Upper lobe of left lung (tissue), 6 donors: ENCODE results near the gene CSNK1D. TPM values are rescaled to one million over a fixed set of nuclear protein-coding genes. Genes with fewer than 3 reads are reported as not detected.

Experiments used
- ATAC-seq, 2 donors: fragments of 200-7000 bp; cut with Tn5 transposase; one replicate each; pipeline ENCODE4 v1.9.1; 2022; ENCODE audit warnings: mild to moderate bottlenecking in 2 of 2, moderate library complexity in 2 of 2; ENCODE audit not compliant: low FRiP score in 2 of 2
- DNase-seq, 2 donors: peaks; one replicate each; pipeline ENCODE4 v3.0.0-alpha.2; 2019 to 2020
- H3K27ac ChIP-seq, 4 donors: fragments of 200-600 bp; sonication (generic); one replicate each; pipeline ENCODE4 v1.5.1; 2016 to 2019
- H3K27me3 ChIP-seq, 4 donors: fragments of 200-600 bp; sonication (generic); one replicate each; pipeline ENCODE4 v1.5.1; 2017 to 2019
- H3K36me3 ChIP-seq, 4 donors: fragments of 200-600 bp; sonication (generic); one replicate each; pipeline ENCODE4 v1.5.1; 2016 to 2019
- H3K4me1 ChIP-seq, 4 donors: fragments of 200-600 bp; sonication (generic); one replicate each; pipeline ENCODE4 v1.5.1; 2018 to 2019
- H3K4me3 ChIP-seq, 4 donors: fragments of 200-600 bp; sonication (generic); one replicate each; pipeline ENCODE4 v1.5.1; 2017 to 2019; ENCODE audit warnings: mild to moderate bottlenecking in 2 of 4, moderate library complexity in 1 of 4
- H3K9me3 ChIP-seq, 4 donors: fragments of 200-600 bp; sonication (generic); one replicate each; pipeline ENCODE4 v1.5.1; 2018 to 2019
- EP300 ChIP-seq, 4 donors: sonication (generic); formaldehyde crosslinking; IDR thresholded peaks; one replicate each; pipeline ENCODE4 v1.5.1; 2017; ENCODE audit warnings: antibody characterized with exemption in 4 of 4, control low read depth in 2 of 4
- POLR2A ChIP-seq, 4 donors: fragments of 450-650 bp; IDR thresholded peaks; one replicate each; pipeline ENCODE4 v1.5.1; 2016 to 2017; ENCODE audit warnings: antibody characterized with exemption in 4 of 4, mild to moderate bottlenecking in 2 of 4
- POLR2AphosphoS5 ChIP-seq, 2 donors: sonication (generic); formaldehyde crosslinking; IDR thresholded peaks; one replicate each; pipeline ENCODE4 v1.5.1; 2017; ENCODE audit warnings: antibody characterized with exemption in 2 of 2
- WGBS, 2 donors: methylation state at CpG; one replicate each; pipeline ENCODE4 v1.1.5; 2017 to 2018; 5-methylcytosine and 5-hydroxymethylcytosine counted together
- total RNA-seq, 6 donors: library from RNA; depleted of rRNA in 4 of 6; stranded (reverse); fragments of >200 nt in 4 of 6; gene quantifications; one replicate each; pipeline versions ENCODE4 v1.1.0 to v1.2.1, GENCODE V29; 2016 to 2021
- TF ChIP-seq, protein P1 (sequence below), 6 experiments: fragments of 450-650 bp in 4 of 6; fragments of 200-600 bp in 2 of 6; sonication (generic) in 2 of 6; IDR thresholded peaks; one replicate each; pipeline ENCODE4 v1.5.1; 2016 to 2019; ENCODE audit warnings: antibody characterized with exemption in 6 of 6
- donor health status: DM: no; HTN: no; CAD: no; lungs with moderate emphysema.
- donor health status: DM: no; HTN: yes; CAD: no; lungs with severe emphysema.

The CSNK1D gene
- total RNA-seq, 6 donors from 2014 or later: 80.6 to 228 (median 152) TPM

DNA sequence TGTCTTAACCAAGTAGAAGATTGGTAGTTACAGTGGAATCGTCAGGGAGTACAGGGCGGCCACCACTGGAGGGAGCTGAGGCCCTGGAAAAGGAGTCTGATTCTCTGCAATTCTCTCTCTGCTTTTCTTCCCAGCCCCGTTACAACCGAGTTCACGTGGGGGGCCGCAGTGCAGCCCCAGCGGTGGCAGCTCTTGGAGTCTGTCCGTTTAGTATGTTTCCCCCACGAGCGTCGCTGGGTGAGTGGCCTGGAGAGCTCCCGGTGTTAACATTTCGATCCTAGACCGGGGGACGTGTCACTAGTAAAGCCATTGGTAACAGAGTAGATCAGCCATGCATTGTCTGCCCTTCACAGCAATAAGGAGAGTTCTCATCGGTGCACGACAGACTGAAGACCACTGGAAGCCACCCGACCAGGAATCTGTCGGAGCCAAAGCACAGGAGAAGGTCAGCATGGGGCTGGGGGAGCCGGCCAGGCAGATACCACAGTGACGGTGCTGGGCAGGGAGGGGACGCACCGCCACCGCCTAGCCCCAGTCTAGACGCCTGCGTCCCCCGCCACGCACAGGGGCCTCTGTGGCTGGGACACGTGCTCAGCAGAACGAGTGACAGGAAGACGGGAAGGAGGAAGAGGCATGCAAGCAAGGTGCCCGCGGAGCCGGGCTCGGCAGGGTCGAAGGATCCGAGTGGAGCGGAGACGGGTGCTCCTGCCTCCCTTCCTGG, 28.9 kb downstream of the CSNK1D start:
- H3K27ac ChIP-seq: peak overlapping the region in 1 of 4 donors; percentile 8
- H3K36me3 ChIP-seq: peaks cover 49 to 82% (median 68%) of the 10 kb centered on the region in 4 donors
- DNase-seq (peak in 1 of 2 donors; percentile 83), ATAC-seq (no peak)
- TF ChIP-seq, protein P1, sequence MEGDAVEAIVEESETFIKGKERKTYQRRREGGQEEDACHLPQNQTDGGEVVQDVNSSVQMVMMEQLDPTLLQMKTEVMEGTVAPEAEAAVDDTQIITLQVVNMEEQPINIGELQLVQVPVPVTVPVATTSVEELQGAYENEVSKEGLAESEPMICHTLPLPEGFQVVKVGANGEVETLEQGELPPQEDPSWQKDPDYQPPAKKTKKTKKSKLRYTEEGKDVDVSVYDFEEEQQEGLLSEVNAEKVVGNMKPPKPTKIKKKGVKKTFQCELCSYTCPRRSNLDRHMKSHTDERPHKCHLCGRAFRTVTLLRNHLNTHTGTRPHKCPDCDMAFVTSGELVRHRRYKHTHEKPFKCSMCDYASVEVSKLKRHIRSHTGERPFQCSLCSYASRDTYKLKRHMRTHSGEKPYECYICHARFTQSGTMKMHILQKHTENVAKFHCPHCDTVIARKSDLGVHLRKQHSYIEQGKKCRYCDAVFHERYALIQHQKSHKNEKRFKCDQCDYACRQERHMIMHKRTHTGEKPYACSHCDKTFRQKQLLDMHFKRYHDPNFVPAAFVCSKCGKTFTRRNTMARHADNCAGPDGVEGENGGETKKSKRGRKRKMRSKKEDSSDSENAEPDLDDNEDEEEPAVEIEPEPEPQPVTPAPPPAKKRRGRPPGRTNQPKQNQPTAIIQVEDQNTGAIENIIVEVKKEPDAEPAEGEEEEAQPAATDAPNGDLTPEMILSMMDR (IDR thresholded peaks at IDR 0.05): peak in 3 of 6 experiments; percentile 20 to 40 (median 21)
- no peak for TF ChIP-seq POLR2AphosphoS5 (IDR thresholded peaks at IDR 0.05)
- H3K9me3 ChIP-seq: no peaks in the 10 kb centered on the region
- peaks cover 53 to 64% (median 54%) of the 10 kb centered on the region in 4 donors for H3K4me1 ChIP-seq
- no peaks in the 10 kb centered on the region for H3K27me3 ChIP-seq
- no peak overlapping the region for H3K4me3 ChIP-seq
- WGBS, 2 donors: 87 to 90% methylated on average over 35 to 39 of the region's 39 CpGs

DNA sequence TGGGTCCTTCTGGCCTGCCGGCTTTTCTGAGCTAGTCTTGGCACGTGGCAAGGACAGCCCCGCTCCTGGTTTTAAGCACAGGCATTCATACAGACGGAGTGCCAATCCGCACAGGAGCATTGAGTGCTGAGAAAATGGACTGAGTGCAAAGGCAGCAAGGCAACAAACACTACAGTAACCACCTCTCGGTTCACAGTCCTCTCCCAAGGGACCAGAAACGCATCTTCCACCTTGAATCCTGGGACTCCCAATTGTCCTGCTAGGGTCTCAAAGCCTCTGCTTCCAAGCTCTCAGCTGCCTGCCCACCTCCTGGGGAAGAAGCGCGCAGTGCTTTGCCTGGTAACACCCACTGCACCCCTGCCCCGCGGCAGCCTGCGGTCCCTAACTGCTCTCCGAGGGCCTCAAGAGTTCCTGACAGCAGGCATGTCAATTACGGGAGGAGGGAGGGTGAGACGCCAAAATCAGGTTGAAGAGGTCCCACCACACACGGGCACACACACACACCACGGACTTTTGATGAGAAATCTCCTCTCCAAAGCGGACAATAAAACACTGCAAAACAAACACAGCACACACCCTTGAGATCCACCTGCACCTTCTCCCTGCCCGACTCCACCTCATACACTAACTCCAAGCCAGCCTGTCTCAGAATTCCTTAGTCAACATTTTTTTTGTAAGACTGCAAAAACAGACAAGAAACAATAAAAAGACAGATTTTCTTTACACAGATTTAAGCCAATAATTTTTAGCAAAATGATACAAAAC, 29.7 kb downstream of the CSNK1D start:
- 85 to 87% methylated on average over 19 of the region's 19 CpGs for WGBS, 2 donors
- H3K27ac ChIP-seq: peak overlapping the region; percentile 71 to 87 (median 82)
- H3K9me3 ChIP-seq: no peaks in the 10 kb centered on the region
- no peaks in the 10 kb centered on the region for H3K27me3 ChIP-seq
- ATAC-seq (no peak), DNase-seq (peak in 1 of 2 donors; percentile 60)
- TF ChIP-seq POLR2AphosphoS5 (IDR thresholded peaks at IDR 0.05): no peak
- no peak for TF ChIP-seq EP300 (IDR thresholded peaks at IDR 0.05)
- no peak for TF ChIP-seq POLR2A (IDR thresholded peaks at IDR 0.05)
- TF ChIP-seq, protein P1 (IDR thresholded peaks at IDR 0.05): no peak
- H3K4me3 ChIP-seq: no peak overlapping the region
- H3K36me3 ChIP-seq: peaks cover 42 to 82% (median 66%) of the 10 kb centered on the region in 4 donors
- H3K4me1 ChIP-seq: peaks cover 60 to 71% (median 61%) of the 10 kb centered on the region in 4 donors

DNA sequence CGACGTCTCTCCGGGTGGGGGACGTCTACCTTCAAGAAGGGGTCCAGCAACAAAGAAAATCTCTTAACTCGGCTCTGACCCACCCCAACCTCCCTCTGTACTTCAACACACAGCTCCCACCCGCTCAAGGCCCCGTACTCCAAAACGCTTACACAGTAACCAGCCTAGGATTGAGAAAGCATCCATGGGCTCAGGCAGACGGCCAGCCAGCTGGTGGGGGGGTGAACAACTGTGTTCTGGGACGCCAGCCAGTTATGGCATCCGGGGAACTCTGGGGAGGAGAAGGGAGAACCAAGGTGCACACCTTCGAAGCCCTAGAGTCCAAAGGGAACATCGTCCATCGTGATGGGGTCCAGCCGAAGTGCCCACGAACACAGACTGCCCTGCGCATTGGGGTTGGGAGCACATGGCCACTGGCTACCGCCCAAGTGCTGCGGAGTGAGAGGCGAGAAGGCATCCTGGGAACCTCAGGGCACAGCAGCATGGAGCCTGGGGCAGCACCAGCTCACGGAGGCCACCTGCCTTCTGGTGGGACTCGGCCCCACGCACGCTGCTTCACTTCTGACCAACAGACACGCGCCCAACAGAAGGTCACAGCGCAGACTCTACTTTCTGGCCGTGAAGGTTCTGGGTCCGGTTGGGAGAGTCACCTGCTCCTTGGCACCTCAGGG, 30.4 kb downstream of the CSNK1D start:
- Histone ChIP-seq H3K4me3 (no peak overlapping the region), H3K9me3 (no peaks in the 10 kb centered on the region), H3K27me3 (no peaks in the 10 kb centered on the region), H3K36me3 (peaks cover 34 to 78% (median 59%) of the 10 kb centered on the region in 4 donors), H3K27ac (peak overlapping the region; percentile 71 to 87 (median 82)), H3K4me1 (peaks cover 67 to 78% (median 68%) of the 10 kb centered on the region in 4 donors)
- TF ChIP-seq POLR2AphosphoS5 (IDR thresholded peaks at IDR 0.05) (peak; percentile 47 to 56), EP300 (IDR thresholded peaks at IDR 0.05) (no peak), POLR2A (IDR thresholded peaks at IDR 0.05) (peak in 2 of 4 donors; percentile 4 to 5)
- TF ChIP-seq, protein P1 (IDR thresholded peaks at IDR 0.05): no peak
- WGBS, 2 donors: 61 to 64% methylated on average over 22 to 27 of the region's 29 CpGs
- DNase-seq (peak; percentile 82 to 86), ATAC-seq (peak; percentile 7 to 54)

DNA sequence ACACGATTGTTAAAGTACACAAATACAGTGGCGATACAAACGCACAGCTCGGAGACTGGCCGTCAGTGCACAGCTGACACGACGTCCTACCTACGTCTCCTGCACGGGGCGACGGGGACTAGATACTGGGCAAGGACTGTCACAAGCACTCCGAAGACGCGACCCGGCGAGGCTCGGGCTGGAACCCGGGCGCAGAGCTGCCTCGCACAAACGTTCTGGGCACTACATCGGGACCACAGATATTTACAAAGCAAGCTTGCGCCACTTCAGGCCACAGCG, 30.9 kb downstream of the CSNK1D start:
- TF ChIP-seq EP300 (IDR thresholded peaks at IDR 0.05) (no peak), POLR2AphosphoS5 (IDR thresholded peaks at IDR 0.05) (no peak), POLR2A (IDR thresholded peaks at IDR 0.05) (no peak)
- TF ChIP-seq, protein P1 (IDR thresholded peaks at IDR 0.05): no peak
- Histone ChIP-seq H3K4me3 (no peak overlapping the region), H3K9me3 (no peaks in the 10 kb centered on the region), H3K27me3 (no peaks in the 10 kb centered on the region), H3K27ac (peak overlapping the region; percentile 71 to 87 (median 82)), H3K36me3 (peaks cover 30 to 78% (median 55%) of the 10 kb centered on the region in 4 donors), H3K4me1 (peaks cover 71 to 79% (median 72%) of the 10 kb centered on the region in 4 donors)
- 71 to 73% methylated on average over 24 of the region's 24 CpGs for WGBS, 2 donors
- peak in 1 of 2 donors; percentile 84 for DNase-seq
- no peak for ATAC-seq
